Right lobe of liver (tissue), 6 donors: ENCODE data around the gene ZNF503. TPM values are rescaled to one million over a fixed set of nuclear protein-coding genes. Genes with fewer than 3 reads are reported as not detected.

ENCODE experiments used
- ATAC-seq, 4 donors: fragments of 200-7000 bp; cut with Tn5 transposase; one replicate each; pipeline ENCODE4 v1.9.1; 2020; ENCODE audit warnings: mild to moderate bottlenecking in 4 of 4, moderate library complexity in 4 of 4
- DNase-seq, 3 donors: peaks; one replicate each; pipeline ENCODE4 v3.0.0-alpha.2; 2020
- H3K27ac ChIP-seq, 3 donors: fragments of 200-600 bp; one replicate each; pipeline ENCODE4 v1.8.0; 2022
- H3K27me3 ChIP-seq, 2 donors: fragments of 200-600 bp; one replicate each; pipeline ENCODE4 v1.8.0; 2022
- H3K36me3 ChIP-seq, 4 donors: fragments of 200-600 bp; sonication (generic) in 1 of 4; one replicate each; pipeline versions ENCODE4 v1.5.1 to v1.8.0; 2017 to 2022; ENCODE audit warnings: control low read depth in 1 of 4
- H3K4me1 ChIP-seq, 4 donors: fragments of 200-600 bp; sonication (generic) in 1 of 4; one replicate each; pipeline versions ENCODE4 v1.5.1 to v1.8.0; 2017 to 2022; ENCODE audit warnings: control low read depth in 1 of 4
- H3K4me3 ChIP-seq, 3 donors: fragments of 200-600 bp; one replicate each; pipeline ENCODE4 v1.8.0; 2022
- H3K9me3 ChIP-seq, 4 donors: fragments of 200-600 bp; sonication (generic) in 1 of 4; one replicate each; pipeline versions ENCODE4 v1.5.1 to v1.8.0; 2017 to 2022; ENCODE audit warnings: control low read depth in 1 of 4
- CTCF ChIP-seq, 4 donors: fragments of 200-600 bp in 3 of 4; fragments of 450-650 bp in 1 of 4; IDR thresholded peaks; one replicate each; pipeline versions ENCODE4 v1.5.1 to v1.8.0; 2016 to 2022; ENCODE audit warnings: antibody characterized with exemption in 4 of 4, mild to moderate bottlenecking in 2 of 4
- POLR2A ChIP-seq: fragments of 450-650 bp; IDR thresholded peaks from one replicate; pipeline ENCODE4 v1.6.1; 2017; ENCODE audit warnings: antibody characterized with exemption, mild to moderate bottlenecking
- WGBS: methylation state at CpG from one replicate; pipeline ENCODE4 v1.1.6; 2018; ENCODE audit warnings: low coverage, low lambda C conversion rate; ENCODE audit not compliant: insufficient coverage; ENCODE audit errors: missing lambda C conversion rate; 5-methylcytosine and 5-hydroxymethylcytosine counted together
- intact Hi-C, 2 donors: fragments of 100-400 bp; cut with DNase I; formaldehyde crosslinking; loops; one replicate each; pipeline versions ENCODE4 v1.11.2 to v1.14.1; 2022
- total RNA-seq, 6 experiments: library from RNA; depleted of rRNA in 2 of 6; stranded (reverse); fragments of >200 nt in 2 of 6; fragmentation: NEBNext Ultra II Directional in 3 of 6; extraction: Animal tissue kit (Norgen Biotek cat#: 25700) in 3 of 6; gene quantifications; one replicate each; pipeline versions ENCODE4 v1.1.0 to v1.2.4, GENCODE V29; 2016 to 2023
- donor health status: DM: no; HTN: yes; CAD: no.
- donor health status: DM: no; HTN: no; CAD: no.
- donor health status: DM: no; HTN: no; CAD: no.
- donor health status: DM: no; HTN: yes; CAD: no.
- donor health status: DM: no; HTN: yes; CAD: no.

ZNF503 gene
- total RNA-seq, 6 experiments from 2014 or later = 2.9 to 7.1 (median 5.4) TPM

- TF ChIP-seq POLR2A = no peak
- no peak for TF ChIP-seq CTCF (IDR thresholded peaks at IDR 0.05)
- DNase-seq (no peak), ATAC-seq (peak in 1 of 4 donors; percentile 34)
- WGBS = 66% methylated on average over 3 of the region's 5 CpGs
- H3K27me3 ChIP-seq = no peaks in the 10 kb centered on the region
- no peak overlapping the region for H3K4me3 ChIP-seq
- H3K9me3 ChIP-seq = no peaks in the 10 kb centered on the region
- H3K36me3 ChIP-seq = no peaks in the 10 kb centered on the region
- intact Hi-C loops = no loop called here
- no peak overlapping the region for H3K27ac ChIP-seq
- no peaks in the 10 kb centered on the region for H3K4me1 ChIP-seq
Observed at GRCh38 chr10:75352650-75353049, 48.9 kb downstream of the ZNF503 start.

- no peak overlapping the region for H3K4me3 ChIP-seq
- DNase-seq = no peak
- no peaks in the 10 kb centered on the region for H3K36me3 ChIP-seq
- 67% methylated on average over 1 of the region's 3 CpGs for WGBS
- no peaks in the 10 kb centered on the region for H3K27me3 ChIP-seq
- H3K9me3 ChIP-seq = no peaks in the 10 kb centered on the region
- H3K4me1 ChIP-seq = no peaks in the 10 kb centered on the region
- H3K27ac ChIP-seq = no peak overlapping the region
- ATAC-seq = no peak
- no peak for TF ChIP-seq POLR2A
- TF ChIP-seq CTCF (IDR thresholded peaks at IDR 0.05) = no peak
- intact Hi-C loops = no loop called here
Observed at GRCh38 chr10:75351637-75352036, 49.9 kb downstream of the ZNF503 start.

- 93% methylated on average over 3 of the region's 4 CpGs for WGBS
- DNase-seq = no peak
- Histone ChIP-seq H3K4me1 (no peaks in the 10 kb centered on the region), H3K27ac (no peak overlapping the region), H3K27me3 (no peaks in the 10 kb centered on the region), H3K9me3 (no peaks in the 10 kb centered on the region), H3K36me3 (no peaks in the 10 kb centered on the region), H3K4me3 (no peak overlapping the region)
- no peak for TF ChIP-seq POLR2A
- TF ChIP-seq CTCF (IDR thresholded peaks at IDR 0.05) = no peak
- no peak for ATAC-seq
- intact Hi-C loops = no loop called here
Observed at GRCh38 chr10:75350791-75351190, 50.8 kb downstream of the ZNF503 start.

Other genes starting within 250 kb of the ZNF503 start
- gene VDAC2, start 191.0 kb downstream of the ZNF503 start, total RNA-seq = 10 to 100 TPM; 48.3 to 92.7 (median 70.2) TPM
- gene COMTD1, start 165.8 kb downstream of the ZNF503 start, total RNA-seq = 10 to 100 TPM; 14.3 to 88.7 (median 22.1) TPM
- 10 to 100 TPM in 5 of 6 experiments, 1 to 10 TPM in 1; 9.9 to 19.9 (median 16.3) TPM for gene LRMDA, start 29.9 kb upstream of the ZNF503 start, total RNA-seq